WI38 (cell line): ENCODE measurements around the gene SOD3.

Experiments used
- H3K4me3 ChIP-seq: 2 replicates; pipeline ENCODE4 v1.5.1; 2011; ENCODE audit warnings: low read depth, mild to moderate bottlenecking, control low read depth, low read length
- CTCF ChIP-seq: IDR thresholded peaks from 2 replicates; pipeline ENCODE4 v1.5.1; 2012; ENCODE audit warnings: low read depth, mild to moderate bottlenecking, control low read depth, low read length

The SOD3 gene

GRCh38 chr4:24769571-24769970 is 25.8 kb upstream of the SOD3 start:
- no peak for TF ChIP-seq CTCF
- no peak overlapping the region for H3K4me3 ChIP-seq

GRCh38 chr4:24770032-24770584 is 25.3 kb upstream of the SOD3 start:
- no peak overlapping the region for H3K4me3 ChIP-seq
- no peak for TF ChIP-seq CTCF

GRCh38 chr4:24770667-24771066 is 24.7 kb upstream of the SOD3 start:
- no peak for TF ChIP-seq CTCF
- H3K4me3 ChIP-seq, result no peak overlapping the region

DNA sequence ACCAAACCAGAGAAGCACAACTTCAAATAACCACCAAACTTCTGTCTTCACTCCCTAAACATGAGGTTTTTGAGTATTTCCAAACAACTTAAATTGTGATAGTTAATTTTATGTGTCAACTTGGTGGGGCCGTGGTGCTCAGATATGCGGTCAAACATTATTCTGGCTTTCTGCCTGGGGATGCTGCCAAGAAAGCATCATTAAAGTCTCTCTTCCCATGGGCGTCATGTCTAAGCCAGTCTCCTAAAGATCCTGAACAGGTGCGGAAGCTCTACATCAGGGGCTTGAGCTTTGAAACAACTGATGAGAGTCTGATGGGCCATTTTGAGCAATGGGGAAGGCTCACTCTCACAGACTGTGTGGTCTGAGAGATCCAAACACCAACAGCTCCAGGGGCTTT is 24.1 kb upstream of the SOD3 start:
- no peak for TF ChIP-seq CTCF

GRCh38 chr4:24772061-24772705 is 23.2 kb upstream of the SOD3 start:
- no peak overlapping the region for H3K4me3 ChIP-seq
- TF ChIP-seq CTCF, result no peak

More for the DNA sequence above, 24.1 kb upstream of the SOD3 start:
- H3K4me3 ChIP-seq, result no peak overlapping the region

GRCh38 chr4:24772952-24773351 is 22.4 kb upstream of the SOD3 start:
- TF ChIP-seq CTCF, result no peak
- no peak overlapping the region for H3K4me3 ChIP-seq

DNA sequence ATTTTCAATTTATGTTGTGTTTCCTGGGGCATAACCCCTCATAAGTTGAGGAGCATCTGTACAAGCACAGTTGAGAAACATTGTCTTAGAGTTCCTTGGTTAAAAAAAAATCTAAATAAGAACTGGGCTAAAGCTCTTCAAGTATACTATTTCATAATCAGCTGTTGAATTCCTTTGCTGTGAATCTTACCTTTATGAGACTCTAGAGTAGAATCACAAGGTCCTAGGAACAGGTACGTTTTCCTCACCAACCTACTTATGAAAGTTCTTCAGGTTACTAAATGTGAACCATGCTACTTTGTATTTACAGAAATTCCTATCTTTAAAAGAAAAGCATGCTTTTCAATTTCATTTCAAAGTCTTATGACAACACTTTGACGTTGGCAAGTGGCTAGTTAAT is 20.9 kb upstream of the SOD3 start:
- no peak overlapping the region for H3K4me3 ChIP-seq
- TF ChIP-seq CTCF, result no peak
